ENCODE data around the gene ACSL3.
"Not testable (repeated sequence)": the region's sequence is repeated elsewhere in the genome, so short reads cannot be mapped to it uniquely, and the experiment has no call there.

The ACSL3 gene

DNA sequence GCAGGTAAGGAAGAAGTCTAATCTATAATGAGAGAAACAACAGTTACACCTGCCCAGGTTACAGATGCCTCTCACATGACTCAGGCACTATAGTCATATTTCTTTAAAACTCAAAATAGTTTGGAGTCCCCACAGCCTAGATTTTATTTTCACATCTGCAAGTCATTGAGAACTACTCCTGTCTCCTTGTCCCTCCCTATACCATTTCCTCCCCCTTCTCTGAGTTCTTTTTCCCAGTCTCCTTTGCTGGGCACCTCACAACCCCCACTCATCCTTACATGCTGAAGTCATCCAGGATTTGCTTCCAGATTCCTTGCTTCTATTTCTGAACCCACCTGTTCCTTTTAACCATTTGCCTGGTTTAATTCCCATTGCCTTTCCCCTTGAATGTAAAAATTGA lies 118.0 kb downstream of the ACSL3 start:
- DNase-seq (ENCODE audit: low read depth), result no peak

DNA sequence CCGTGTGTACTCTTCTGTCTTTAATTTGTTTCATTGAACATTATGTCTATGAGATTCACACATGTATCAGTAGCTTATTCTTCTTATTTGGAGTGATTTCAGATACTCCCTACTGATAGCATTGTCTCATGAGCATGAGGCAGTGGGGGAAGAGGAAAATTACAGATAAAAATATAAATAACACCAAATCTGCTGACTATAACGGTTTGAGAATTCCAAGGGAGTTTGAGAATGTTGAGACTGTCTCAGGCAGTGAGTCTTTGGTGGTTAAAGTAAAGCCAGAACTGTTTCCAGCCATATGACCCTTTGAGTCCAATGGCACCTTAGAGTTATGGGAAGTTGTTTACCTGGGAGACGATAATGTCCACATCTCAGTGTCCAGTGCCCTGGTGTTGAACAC lies 118.6 kb downstream of the ACSL3 start:
- DNase-seq (ENCODE audit: low read depth), result no peak

DNA sequence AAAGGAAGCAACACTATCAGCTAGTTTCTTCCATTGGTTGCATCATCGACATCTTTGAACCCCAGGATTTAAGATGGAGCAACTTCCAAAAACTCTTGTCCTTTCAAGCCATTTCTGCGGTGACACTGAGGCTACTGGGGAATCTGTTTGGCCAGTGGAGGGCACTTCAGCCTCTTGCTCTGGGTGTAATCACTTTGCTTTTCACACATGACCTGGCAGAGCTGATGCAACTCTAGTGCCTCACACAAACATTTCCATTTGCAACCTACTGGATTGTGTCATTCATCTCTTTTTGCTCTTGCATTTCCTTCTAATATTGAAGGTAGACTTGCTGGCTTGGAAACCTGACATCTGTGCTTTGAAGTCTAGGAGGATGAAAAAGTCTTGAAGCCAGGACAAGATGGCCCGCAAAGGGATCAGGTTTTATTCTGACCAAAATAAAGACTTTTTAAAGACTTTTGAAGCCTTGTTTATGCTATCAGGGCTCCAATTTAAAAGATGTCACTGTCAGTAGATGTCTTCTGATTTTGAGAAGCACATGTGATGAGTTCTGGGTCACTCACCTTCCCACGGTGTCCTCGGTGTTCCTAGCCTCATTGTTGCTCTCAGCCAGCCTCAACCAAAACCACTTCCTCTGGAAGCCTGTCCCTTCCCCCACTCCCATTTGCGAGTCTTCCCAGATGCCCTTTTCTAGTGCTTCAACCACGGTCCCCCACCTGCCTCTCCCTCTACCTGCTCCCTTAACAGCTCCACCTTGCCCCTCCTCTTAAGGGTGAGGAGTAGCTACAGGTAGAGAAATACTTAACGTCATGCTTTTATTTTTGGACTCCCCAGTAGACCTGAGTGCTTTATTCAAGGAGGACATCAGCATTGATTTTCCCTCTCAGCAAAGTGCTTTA lies 121.4 kb downstream of the ACSL3 start:
- peak; percentile 81 for DNase-seq (ENCODE audit: low read depth)

DNA sequence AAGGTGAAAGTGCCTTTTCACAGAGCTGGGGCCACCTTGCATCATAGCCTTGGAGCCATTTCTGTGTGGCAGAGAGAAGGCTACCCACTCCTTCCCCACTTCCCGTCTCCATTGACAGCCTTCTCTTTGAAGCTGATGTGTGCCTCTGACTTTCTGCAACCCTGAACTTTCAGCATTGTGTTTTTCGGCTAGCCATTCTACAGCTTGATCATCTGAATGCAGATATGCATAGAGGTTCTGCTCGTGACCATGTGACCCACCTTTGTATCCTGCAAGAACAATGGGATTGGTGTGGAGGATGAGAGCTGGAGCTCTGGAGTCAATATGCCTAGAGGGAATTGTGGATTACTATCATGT lies 122.1 kb downstream of the ACSL3 start:
- no peak for DNase-seq (ENCODE audit: low read depth)

DNA sequence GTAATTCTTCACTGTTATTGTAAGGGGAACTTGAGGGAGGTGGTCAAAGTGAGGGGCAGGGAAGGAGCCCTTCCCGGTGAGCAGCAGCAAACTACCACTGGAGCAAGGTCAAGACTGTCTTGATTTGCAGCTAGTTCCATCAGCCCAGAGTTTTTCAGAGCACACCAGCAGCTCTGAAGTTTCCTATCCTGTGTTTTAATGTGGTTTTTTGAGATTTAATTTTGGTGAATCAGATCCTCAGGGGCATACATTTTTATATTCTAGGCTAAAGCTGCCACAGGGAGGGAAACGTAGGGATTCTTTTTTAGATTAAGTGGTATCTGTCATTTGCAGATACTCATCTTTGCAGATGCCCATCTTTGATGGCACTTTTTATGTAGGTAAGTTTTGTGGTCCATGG lies 124.1 kb downstream of the ACSL3 start:
- DNase-seq (ENCODE audit: low read depth), result no peak

DNA sequence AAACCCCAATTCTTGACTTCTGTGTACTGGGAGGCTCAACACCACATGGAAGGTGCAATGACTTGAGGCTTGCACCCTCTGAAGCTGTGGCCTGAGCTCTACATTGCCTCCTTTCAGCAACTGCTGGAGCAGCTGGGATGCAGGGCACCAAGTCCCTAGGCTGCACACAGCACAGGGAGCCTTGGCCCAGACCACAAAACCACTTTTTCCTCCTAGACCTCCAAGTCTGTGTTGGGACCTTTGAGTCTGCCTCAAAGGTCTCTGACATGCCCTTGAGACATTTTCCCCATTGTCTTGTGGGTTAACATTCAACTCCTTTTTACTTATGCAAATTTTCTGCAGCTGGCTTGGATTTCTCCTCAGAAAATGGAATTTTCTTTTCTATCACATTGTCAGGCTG lies 128.6 kb downstream of the ACSL3 start:
- DNase-seq (ENCODE audit: low read depth), result no peak

DNA sequence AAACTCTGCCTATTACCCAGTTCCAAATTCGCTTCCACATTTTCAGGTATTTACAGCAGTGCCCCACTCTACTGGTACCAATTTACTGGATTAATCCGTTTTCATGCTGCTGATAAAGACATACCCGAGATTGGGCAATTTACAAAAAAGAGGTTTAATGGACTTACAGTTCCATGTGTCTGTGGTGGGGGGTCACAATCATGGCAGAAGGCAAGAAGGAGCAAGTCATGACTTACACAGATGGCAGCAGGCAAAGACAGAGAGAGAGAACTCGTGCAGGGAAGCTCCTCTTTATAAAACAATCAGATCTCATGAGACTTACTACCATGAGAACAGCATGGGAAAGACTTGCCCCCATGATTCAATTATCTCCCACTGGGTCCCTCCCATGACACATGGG lies 129.4 kb downstream of the ACSL3 start:
- DNase-seq (ENCODE audit: low read depth), result not testable (repeated sequence)

DNA sequence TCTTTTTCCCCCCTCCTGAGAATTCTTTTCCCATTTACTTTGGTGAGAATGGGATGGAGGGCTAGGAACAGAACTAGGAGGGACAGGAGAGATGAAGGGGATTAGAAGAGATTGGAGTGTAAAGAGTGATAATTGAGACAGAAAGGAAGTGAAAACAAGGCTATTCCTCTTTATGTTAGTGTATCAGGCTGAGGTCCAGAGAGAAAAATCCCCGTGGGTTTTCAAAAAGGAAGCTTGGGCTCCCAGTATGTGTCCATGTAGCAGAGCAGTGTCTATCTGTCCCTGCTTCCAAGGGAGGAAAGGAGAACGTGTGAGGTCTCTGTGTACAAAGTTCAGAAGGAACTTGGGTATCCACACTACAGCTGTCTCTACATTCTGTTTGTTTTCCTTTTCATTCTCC lies 131.3 kb downstream of the ACSL3 start:
- DNase-seq (ENCODE audit: low read depth), result no peak

Data from stromal cell of bone marrow (primary cell).